Cortex of kidney (tissue), 1 donor: ENCODE measurements around the gene CLTRN.
"Not testable (repeated sequence)": the region's sequence is repeated elsewhere in the genome, so short reads cannot be mapped to it uniquely, and the experiment has no call there.

ENCODE experiments used
- DNase-seq: peaks from one replicate; lab custom pipeline; 2025; lab: John Stamatoyannopoulos, UW

The CLTRN gene, protein sequence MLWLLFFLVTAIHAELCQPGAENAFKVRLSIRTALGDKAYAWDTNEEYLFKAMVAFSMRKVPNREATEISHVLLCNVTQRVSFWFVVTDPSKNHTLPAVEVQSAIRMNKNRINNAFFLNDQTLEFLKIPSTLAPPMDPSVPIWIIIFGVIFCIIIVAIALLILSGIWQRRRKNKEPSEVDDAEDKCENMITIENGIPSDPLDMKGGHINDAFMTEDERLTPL

GRCh38 chrX:15664487-15665444 lies at the start of gene CLTRN:
TSS of gene CLTRN (minus strand) at chrX:15664805. CDS start at chrX:15664775, 30 bp downstream.
- DNase-seq: no peak

DNA sequence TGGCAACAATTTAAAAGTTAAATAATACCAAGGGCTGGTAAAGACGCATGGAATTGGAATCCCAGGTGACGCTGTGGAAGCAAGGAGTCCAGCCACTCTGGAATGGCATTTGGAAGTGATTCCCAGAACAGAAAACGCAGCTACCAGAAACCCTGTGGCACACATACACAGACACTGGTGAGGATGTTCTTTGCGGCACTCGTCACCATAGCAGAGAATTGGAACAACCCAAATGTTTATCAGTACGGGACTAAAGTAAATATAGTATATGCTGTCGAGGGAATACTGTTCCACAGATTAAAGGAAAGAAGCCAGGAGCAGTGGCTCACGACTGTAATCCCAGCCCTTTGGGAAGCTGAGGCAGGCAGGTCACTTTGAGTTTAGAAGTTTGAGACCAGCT lies 39.7 kb upstream of the CLTRN start:
- DNase-seq: not testable (repeated sequence)

- not testable (repeated sequence) for DNase-seq
Measured at GRCh38 chrX:15703809-15704208, 39.2 kb upstream of the CLTRN start.

DNA sequence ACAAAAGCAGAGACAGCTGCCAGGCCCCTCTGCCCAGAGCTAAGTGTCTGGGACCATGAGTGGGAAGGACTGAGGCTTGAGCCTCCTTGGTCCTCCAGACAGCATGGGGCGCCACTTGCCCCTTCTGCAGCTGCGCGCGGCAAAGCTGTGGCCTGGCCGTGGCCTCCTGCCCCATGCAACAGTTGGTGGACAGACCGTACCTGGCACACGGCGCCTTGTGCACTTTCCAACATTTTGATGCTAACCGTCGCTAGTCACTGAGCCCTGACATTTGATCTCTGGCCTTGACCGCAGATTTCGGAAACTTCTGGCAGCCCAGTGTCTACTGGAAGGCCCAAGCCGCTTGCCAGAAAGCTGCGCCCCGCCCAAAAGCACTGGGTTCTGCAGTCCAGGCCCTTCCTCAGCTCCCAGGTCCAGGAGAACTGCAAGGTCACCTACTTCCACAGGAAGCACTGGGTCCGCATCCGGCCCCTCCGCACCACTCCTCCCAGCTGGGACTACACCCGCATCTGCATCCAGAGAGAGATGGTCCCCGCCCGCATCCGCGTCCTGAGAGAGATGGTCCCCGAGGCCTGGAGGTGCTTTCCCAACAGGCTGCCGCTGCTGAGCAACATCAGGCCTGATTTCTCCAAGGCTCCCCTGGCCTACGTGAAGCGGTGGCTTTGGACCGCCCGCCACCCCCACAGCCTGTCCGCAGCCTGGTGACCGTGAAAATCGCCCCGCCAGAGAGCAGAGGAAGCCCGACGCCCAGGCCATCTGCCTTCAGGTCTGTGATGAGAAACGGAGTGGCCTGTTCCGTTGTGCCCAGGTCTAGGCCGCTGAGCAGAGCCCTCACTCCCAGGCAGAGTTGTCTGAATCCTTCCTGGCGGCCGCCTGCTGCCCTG lies 38.1 kb upstream of the CLTRN start:
- DNase-seq: no peak

GRCh38 chrX:15696516-15696915 lies 31.9 kb upstream of the CLTRN start:
- DNase-seq: no peak

DNA sequence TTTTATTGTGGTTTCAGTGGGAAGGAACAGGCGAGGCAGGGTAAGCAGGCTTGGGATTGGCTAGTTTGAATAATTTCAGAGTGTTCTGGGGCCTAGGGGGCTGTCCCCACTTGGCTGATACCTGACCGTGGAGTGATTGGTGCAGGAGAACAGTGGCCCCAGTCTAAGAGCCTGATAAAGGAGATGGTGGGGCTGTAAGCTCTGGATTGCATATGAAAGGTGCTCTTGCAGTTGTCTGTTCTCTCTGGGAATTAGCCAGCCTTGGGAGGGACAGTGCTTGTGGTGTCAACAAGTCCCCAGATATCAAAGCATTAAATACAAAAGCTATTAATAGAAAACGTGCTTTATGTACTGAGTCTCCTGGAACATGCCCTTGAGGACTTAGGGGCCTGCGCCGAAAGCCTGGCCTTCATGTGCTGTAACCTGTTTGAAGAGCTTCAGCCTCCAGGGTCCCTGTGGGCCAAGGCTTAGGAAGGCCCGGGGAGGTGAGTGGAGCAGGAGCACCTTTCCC lies 30.4 kb upstream of the CLTRN start:
- DNase-seq: no peak

DNA sequence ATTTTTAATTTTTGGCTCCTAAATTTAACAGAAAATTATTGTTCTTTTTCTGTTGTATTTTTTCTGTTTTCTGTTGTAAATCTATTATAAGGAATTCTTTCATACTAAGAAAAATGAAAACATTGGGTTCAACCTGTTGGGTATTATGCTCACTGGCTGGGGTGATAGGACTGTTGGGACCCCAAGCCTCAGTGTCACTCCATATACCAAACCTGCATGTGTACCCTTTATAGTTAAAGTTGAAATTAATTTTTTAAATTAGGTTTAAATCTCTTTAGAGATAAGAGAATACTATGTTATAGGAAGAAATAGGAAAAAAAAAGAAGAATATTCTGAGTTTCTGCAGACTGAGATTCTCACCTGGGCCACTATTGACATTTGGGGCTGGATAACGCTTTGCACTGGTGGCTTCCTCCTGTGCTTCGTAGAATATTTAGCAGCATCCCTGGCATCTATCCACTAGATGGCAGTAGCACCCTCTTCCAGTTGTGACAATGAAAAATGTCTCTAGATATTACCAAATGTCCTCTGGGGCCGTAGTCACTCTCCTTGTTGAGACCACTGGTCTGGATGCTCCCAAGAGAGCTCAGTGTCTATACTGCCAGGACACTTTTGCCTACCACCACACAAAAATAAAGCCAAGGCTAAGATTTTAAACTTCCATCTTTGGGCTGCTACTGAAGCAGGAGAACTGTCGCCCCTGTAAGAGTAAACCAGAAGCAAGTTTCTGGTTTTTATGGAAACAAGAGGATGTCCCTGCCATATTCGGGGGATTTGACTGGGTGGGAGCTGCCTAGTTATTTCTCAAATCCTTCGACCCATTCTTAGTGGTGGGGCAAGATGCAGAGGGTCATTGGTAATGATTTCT lies 22.4 kb upstream of the CLTRN start:
- DNase-seq: no peak

- DNase-seq: no peak
Measured at GRCh38 chrX:15683193-15683592, 18.6 kb upstream of the CLTRN start.

- no peak for DNase-seq
Measured at GRCh38 chrX:15681433-15681832, 16.8 kb upstream of the CLTRN start.

DNA sequence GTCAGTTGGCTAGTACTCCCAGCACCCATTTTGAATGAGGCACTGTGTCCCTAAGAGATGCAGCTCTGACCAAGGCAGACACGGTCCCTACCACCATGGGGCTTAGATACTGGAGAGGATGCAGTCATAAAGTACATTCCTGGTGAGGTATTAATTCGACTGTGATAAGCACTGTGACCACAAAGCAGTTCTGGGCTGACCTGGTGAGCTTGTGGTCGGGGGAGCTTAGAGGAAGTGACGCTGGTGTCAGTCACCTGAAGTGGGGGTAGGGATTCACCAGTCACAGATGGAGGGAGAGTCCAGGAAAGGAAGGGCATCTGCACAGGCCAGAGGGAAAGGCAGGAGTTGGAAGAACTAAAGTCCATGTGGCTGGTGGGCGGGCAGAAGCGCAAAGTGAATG lies 15.8 kb upstream of the CLTRN start:
- no peak for DNase-seq

DNA sequence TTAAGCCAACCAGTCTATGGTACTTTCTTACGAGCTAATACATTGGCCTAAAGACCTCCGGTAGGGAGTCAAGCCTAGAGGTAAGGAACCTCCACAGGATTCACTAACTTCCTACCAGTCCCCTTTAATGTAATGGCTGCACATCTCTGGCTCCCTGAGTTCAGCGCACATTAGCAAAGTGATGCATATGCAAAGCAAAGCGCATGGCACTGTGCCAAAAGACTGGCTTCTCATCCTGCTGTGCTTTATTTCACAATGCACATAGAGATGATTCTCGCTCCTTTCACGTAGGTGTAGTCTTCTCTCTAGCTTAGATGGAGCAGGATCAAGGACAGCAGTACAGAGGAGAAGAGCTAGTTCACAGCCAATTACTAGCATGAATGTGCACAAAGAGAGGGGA lies 14.6 kb upstream of the CLTRN start:
- DNase-seq: no peak

DNA sequence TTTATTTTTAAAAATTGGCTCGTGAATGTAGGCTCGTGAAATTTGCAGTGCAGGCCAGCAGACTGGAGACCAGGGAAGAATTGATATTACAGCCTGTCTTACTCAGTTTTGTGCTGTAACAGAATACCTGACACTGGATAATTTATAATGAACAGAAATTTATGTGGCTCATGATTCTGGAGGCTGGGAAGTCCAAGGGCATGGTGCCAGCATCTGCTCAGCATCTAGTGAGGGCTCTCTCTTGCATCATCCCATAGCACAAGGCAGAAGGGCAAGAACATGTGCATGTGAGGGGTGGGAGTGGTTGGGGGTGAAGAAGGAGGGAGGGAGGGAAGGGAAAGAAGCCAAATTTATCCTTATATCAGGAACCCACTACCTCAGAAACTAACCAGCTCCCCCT lies 13.7 kb upstream of the CLTRN start:
- no peak for DNase-seq

GRCh38 chrX:15676886-15677285 lies 12.3 kb upstream of the CLTRN start:
- no peak for DNase-seq

GRCh38 chrX:15675490-15675921 lies 10.9 kb upstream of the CLTRN start:
- DNase-seq: peak; percentile 9

GRCh38 chrX:15674841-15675489 lies 10.4 kb upstream of the CLTRN start:
- DNase-seq: peak; percentile 6

- DNase-seq: no peak
Measured at GRCh38 chrX:15674514-15674840, 9.9 kb upstream of the CLTRN start.

DNA sequence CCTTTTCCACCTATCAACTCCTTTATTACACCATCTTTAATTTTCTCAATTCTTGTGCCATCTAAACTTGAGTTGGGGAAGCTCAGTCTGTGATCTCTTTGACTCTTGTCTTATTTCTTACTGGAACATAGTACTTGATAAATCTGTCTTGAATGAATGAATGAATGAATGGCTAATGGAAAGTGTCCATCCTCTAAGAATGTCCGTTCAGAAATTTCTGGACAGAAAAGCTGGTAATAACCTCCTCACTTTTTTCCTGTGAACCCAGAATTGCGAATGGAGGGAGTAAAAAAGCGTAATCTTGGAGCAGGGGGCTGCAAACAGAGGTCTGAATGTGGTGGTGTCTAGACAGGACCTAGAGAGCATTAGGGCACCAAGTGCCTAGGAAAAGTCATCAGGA lies 9.4 kb upstream of the CLTRN start:
- no peak for DNase-seq

DNA sequence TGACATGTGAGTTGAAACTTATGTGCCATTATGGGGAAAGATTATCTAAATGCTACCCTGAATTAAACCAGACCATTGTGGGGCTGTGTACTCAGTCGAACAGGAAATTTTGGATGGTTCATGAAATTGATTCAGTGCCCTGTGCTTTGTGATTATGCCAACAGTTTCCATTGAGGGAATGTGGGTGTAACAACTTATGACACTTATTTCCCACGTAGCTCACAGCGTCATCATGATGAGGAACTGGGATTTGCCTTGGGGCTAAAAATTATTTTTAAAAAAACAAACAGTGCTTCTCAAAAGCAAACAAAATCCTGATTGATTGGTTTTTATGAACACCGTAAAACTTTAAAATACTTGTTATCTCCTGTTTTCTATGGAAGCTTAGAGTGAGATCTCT lies 8.3 kb upstream of the CLTRN start:
- no peak for DNase-seq

GRCh38 chrX:15663439-15663838 lies 1.2 kb downstream of the CLTRN start:
- DNase-seq: no peak

GRCh38 chrX:15654804-15655203 lies 9.8 kb downstream of the CLTRN start:
- DNase-seq: not testable (repeated sequence)

- DNase-seq: no peak
Measured at GRCh38 chrX:15653961-15654360, 10.6 kb downstream of the CLTRN start.
